Activated CD4-positive, CD25-positive, alpha-beta regulatory T cell treated with anti-CD3 and anti-CD28 coated beads, Interleukin-2, amount 50 U/mL, for 16 hours (primary cell): ENCODE data around the gene GRID1.

Experiments used
- DNase-seq: peaks from one replicate; pipeline ENCODE4 v3.0.0-alpha.2; 2020; ENCODE audit warnings: low read depth, low spot score

GRID1 gene

DNA sequence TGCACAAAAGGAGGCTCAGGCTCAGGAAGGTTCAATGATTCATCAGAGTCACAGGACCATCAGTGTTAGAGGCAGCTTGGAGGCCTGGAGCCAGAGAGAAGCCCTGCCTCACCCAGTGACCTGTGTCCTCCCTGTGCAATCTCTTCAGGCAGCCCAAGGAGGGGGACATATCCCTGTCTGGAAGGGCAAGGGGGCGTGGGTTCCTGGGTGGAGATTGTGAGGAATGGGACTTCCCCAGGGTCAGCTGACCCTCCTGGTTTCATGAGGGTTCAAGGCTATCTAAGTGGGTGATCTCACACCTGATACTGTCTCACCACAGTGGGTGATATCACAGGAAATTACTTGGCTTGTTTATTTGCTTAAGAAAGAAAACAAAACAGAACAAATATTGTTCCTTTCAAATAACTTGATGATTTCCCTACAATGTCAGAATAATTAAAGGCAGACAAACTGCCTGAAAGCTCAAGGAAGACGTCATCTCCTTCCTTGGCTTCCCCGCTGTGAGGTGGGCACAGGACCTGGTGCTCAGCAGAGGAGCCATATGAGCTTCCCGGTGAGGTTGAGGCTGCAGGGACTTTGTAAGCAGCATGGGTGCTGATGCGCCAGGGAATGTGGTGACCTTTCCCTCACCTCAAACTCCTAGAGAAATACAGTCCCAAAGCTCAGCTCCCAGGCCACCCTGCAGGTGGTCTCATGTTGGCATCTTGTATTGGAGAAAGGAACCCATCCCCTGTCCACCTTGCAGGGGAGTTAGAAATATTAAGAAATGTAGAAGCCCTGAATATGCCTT is 763.2 kb downstream of the GRID1 start:
- no peak for DNase-seq

DNA sequence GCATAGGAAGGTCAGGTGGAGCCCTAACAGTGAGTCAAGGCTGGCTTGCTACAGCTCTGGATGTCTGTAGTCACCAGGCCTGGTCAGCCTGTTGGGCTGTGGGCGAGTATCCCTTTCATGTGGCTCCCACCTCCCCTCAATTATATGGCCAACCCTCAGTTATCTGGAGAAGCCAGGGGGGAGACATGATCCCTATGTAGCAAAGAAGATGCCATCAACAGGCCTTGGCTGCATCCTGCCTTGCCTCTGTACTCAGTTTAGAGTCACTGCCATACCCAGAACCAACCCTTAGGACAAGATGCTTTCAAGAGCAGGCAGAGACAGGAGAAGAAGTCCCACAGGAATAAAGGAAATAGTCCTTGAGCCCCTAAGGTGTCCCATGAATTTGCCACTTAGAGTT is 763.9 kb downstream of the GRID1 start:
- no peak for DNase-seq

DNA sequence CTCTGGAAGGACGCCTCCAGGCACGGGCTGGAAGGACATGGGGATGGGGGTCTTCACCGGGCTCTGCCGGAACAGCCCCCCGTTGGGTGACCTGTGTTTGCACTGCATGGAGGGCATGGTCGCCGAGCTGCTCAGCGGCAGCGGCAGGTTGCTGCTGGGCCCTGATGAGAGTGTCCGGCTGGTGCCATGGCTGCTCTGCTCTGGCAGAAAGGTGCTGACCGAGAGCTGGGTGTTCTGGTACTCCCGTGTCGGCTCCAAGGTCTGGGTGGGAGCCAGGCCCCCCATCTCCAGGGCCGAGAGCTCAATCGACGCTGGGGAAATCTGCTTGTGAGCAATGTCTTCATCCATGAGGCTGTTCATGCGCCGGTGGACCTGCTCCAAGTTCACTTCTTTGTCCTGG is 764.3 kb downstream of the GRID1 start:
- no peak for DNase-seq

DNA sequence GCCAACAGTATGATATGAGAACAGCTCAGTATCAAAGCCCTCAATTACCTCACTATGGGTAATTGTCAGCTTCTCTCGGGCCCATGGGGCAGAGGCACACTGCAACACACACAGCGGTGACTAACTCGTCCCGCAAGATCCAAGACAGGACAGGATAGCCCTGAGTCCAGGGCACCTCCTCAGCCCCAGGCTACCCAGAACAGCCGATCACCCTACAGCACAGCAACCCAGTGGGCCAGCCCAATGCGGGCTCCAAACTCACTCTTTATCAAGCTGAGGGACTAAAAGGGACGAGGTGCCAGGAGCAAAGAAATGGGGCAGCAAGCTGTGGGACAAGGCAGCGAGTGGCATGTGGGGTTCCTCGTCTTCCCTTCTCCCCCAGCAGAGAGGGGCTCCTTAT is 765.1 kb downstream of the GRID1 start:
- DNase-seq, result no peak

DNA sequence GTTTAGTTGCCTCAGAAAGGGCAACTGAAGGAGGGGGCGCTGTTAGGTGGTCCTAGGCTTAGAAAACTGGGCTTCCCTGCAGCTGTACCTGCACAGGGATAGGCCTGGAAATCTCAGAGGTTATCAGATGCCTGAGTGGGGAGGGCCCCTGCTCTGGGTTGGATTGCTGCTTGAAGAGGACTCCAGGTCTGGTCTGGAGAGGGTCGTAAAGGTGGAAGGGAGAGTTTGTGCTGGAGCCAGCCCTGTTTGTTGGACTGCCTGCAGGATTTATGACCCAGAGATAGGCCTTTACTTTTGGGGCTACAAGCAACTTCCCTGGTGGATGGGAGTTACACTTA is 765.9 kb downstream of the GRID1 start:
- DNase-seq, result no peak

DNA sequence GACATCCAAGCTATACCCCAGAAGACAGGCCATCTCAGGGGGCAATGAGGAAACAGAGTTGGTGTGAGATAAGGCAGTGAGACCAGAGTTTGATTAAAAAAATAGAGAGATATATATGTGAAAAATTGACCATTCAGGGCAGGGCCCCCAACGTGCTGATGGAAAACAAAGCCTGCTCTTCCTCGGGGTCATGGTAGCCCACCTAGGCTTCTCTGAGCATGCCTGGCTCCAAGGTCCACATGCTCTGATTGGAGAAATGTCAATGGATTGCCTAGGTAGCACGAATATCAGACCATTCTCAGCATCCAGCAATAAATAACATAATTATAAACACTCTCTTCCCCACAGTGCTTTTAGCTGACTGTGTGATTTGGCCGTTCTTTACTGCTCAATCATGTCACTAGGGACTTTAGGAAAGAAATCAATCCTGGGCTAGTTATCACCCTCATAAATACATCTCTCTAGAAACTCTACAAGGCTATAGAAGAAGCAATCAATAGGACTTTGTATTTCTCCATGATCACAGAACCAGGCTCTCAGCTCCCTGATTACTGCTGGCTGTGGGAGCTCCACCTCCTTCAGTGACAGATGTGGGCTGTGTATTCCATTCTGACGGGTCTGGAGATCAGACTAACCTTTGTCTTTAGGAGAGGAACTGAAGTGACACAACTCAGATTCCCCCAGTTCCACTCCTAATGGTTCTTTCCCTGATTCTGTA is 766.4 kb downstream of the GRID1 start:
- DNase-seq, result no peak

DNA sequence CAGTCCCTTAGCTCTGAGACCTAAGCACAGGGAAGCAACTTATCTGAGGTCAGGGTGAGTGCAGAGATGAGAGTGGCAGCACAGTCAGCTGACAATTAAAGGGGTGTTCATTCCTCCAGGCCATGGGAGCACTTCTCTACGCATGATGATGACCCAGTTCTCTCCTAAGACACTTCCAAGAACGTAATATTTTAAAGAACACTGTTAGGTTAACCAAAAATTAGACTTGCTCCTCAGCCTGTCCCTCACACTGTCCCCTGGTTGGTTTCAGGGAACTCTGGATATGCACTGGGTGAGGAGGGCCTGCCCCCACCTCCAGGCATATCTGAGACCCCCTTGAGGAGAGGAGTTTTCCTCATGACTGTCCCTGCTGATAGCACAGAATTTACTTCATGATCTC is 767.5 kb downstream of the GRID1 start:
- DNase-seq, result no peak

DNA sequence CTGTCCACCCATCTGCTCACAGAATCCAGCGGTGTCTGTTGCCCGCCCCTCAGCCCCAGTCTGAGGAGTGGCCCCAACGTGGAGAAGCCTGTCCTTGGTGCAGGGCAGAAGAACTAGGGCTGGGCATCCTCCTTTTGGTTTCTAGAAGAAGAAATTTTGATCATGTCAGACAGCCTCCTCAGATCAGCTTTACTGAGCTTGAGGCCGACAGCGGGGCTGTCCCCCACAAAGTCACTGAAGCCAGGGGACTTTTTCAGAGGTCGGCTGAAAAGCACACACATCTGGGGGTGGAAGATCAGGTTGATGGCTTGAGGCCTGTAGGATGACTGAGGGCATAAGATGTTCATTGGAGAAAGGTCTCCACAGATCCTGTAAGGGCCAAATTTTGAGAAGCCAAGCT is 767.9 kb downstream of the GRID1 start:
- DNase-seq, result no peak

DNA sequence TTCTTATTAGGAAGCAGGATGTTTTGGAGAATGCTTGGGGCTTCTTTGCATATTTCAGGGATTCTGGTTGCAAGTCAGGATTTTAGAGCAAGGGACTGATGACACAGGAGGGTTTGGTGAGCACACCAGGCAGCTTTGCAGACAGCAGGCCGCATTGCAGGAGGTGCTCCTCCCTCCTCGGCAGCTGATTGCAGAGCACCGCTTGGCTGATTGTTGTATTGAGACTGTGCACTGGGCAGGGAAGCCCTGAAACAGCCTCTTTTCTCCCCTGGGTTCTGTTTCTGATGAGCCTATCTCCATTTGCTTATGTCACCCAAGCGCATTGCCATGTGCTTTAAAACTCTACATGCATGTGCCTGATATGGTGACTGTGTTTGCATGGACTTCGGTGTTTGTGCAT is 769.6 kb downstream of the GRID1 start:
- no peak for DNase-seq

DNA sequence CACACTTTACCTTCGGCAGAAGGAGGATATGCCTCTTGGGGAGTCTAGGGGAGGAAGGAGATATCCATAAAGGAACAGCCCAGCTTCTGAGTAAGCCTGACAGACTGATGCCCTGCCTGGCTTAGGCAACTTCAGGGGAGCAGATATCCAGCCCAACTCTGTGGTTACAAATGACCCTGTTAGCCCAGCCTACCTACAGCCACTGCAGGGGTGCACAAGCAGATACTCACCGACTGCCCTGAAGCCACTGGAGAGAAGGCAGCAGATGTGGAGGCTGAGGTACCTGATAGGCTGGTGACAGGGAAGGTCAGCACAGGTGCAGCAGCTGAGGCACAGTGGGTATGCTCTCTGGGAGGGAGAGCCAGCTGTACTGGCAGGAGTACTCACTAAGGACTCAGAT is 770.2 kb downstream of the GRID1 start:
- no peak for DNase-seq

DNA sequence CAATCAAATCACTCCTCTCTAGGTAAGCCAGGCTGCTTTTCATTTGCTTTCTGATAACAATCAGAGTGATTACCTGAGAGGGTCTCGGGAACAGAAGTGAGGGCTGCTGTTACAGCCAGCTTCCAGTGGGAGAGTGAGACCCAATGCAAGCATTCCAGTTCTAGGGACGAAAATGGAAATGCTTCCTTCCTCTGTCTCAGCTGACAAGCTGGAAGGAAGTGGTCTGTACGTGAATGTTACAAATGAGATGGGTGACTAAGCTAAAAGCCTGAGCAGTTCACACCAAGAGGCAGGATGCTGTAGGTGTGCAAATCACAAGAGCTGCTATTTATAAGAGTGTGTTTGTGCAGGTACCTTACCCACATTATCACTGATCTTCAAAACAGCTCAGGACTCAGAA is 772.4 kb downstream of the GRID1 start:
- DNase-seq, result no peak

DNA sequence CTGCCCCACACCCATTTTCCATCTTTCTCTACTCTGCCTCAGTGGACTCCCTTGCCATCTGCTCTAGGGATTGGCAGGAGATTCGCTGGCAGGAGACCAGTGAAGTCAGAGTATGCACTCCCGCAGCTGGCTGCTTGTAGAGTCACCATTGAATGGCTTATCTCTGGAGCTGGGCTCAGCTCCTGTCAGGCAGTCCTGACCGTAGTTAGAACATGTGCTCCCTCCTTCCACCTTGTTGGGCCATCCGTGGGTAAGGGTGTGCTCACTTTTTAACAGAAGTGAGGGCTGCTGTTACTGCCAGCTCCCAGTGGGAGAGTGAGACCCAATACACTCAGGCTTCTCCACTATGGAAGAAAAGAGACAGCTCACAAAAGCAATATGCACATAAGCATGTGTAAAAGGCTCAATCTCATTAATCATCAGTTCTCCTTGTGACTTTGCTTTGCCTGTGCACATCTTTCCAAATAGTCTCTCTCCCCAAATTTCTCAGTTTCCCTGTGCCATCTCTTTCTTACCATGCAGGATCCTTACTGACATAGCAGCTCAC is 773.3 kb downstream of the GRID1 start:
- DNase-seq, result no peak

DNA sequence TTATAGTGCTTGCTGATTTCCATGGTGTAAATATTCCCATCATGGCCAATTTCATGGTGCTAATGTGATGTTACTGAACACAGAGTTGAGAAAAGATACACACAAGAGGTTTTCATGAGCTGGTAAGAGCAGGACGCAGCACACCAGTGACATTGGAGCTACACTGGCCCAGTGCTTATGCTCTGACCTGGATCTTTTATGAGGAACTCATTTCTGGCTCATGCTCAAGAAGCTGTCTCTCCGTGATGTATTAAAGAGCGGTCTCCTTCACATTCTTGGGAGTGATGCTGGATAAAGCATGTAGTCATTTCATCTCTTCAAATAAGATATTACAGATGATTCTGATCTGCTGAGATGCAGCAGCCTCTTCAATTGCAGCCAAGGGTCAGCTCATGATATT is 785.2 kb downstream of the GRID1 start:
- no peak for DNase-seq

DNA sequence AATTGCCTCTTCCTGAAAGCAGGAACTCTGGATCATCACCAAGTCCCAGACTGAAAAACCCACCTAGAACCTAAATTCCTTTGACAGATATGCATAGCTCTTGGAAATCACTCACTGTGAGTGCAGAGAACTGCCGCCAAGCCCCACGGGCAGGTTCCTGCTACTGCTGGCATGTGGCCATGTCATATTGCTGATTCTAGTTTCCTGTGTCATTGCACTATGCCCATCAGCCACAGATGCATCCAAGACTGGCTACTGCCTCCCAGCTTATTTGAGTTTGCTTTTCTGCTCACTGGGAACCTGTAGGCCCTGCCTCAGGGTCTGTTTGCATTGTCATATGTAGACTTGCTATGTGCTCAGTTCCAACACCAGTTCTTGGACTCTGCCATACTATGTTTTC is 786.0 kb downstream of the GRID1 start:
- DNase-seq, result no peak

DNA sequence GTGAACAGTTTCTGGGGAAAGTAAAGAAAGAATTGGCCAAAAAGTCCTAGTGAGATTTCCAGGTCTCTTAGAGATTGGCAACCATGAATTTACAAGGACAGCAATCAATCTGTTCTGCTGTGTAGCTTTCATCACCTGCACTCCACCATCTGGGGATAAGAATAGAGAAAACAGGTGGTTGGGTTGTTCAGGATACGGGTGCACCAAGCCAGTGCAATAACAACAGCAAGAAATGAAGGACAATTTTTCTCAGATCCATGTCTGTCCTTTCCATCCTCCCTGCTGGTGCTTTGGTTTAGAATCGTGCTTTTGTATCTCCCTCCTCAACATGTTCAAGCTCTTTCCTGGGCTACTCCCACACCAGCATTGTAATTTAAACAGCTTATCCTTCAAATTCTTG is 787.7 kb downstream of the GRID1 start:
- no peak for DNase-seq

DNA sequence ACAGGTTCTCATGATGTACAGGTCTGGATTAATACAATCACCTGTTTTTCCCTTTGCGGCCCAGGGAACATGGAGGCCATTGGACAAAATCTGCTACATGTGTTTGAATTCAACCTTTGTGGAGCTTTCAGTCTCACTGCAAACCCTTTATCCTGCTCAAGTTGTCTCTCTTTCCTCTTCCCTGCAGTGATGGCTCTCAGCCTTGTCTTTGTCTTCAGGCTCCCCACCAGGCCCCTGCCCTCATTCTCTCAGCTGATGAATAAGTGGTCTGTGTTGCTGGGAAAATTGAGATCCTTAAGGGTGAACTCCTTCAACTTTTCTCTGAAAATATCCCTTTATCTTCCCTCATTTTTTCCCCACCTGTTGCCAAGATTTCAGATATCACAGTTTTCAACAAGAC is 791.2 kb downstream of the GRID1 start:
- no peak for DNase-seq

DNA sequence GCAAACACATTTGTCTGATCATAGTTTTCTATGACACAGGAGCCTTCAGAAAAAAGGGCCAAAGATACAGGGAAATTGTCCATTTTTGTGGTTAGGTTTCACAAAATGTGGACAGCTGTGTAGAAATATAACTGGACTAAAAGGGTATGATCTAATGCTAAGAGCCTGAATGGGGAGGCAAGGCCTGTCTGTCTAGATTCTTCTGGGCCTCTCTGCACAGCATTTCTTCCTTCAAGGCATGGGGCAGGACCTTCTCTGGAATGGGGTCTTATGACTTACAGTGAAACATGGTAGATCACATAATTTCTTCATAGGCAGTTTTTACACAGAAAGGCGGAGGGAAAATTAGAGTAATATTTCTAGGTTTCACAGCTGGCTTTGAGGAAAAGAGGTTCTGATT is 795.7 kb downstream of the GRID1 start:
- DNase-seq, result no peak

DNA sequence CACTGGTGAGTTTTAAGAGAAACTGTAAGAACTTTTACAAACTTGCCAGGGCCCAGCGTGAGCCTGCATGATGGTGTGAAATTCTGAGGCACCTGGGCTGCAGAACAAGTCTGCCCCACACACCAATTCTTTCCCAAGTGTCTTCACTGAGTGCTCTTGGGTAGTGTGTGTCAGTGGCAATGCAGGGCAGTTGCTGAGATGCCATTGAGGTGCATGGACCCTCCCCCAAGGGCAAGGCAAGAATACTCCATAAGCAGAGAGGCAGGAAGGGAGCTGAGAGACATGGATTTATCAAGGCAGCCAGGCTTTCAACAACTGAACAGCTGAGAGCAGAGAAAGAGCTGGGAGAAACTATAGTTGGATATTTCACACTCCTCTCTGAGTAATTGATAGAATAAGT is 801.2 kb downstream of the GRID1 start:
- DNase-seq, result no peak

DNA sequence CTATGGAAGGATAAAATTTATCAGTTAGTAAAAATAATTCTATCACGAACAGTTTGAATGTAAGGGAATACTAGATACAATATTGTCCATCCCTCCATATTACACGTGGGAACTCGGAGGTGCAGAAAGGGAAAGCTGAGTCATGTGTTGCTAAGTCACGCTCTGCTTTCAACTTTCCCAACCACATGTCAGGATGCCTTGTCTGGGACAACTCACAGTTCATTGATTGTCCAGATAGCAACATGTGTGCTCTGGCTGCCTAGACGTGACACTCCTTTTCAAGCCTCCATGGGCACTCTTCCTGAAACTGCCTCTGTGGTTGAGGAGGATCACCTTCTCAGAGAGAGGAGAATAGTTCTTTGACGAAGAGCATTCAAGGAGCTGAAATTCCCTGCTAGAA is 808.1 kb downstream of the GRID1 start:
- no peak for DNase-seq

DNA sequence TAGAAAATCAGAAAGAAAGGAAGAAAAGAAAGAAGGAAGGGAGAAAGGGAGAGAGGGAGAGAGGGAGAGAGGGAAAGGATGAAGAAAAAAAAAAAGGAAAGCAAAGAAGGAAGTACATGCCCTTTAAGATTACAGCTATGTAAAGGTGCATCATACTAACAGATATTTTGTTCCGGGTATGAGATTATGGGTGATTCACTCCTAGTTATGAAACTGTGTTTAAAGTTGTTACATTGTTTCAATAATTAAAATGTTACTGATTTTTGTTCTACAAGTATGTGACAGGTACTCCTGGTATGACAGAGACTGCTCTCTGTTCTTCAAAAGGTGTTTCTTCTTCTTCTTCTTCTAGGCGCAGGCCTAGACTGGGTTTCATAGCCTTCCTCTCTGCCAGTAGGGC is 808.9 kb downstream of the GRID1 start:
- DNase-seq, result no peak

DNA sequence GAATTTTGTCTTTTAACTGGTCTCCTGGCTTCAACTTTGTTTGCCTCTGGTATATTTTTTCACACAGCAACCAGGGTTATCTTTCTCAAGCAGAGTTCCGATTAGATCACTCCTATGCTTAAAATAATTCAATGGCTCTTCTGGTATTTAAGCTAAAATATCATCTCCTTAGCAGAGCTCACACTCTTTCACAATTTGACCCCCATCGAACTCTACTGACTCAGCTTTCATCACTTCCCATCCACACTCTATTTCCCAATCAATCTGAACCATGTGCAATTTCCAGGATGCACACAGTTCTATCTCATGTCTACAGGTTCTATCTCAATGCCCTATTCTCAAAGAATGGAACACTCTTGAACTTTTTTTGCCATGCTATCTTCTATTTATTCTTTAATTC is 809.5 kb downstream of the GRID1 start:
- no peak for DNase-seq
